GM12875 (cell line): ENCODE measurements around the gene B3GAT3.
"Not testable (repeated sequence)": the region's sequence is repeated elsewhere in the genome, so short reads cannot be mapped to it uniquely, and the experiment has no call there.

ENCODE experiments used
- H3K4me3 ChIP-seq: one replicate; pipeline ENCODE4 v1.5.1; 2011; ENCODE audit warnings: low read depth, low read length, control low read depth
- CTCF ChIP-seq: IDR thresholded peaks from 2 replicates; pipeline ENCODE4 v1.5.1; 2011; ENCODE audit warnings: low read depth, mild to moderate bottlenecking, control low read depth, inconsistent platforms, low read length, moderate library complexity, borderline replicate concordance; ENCODE audit not compliant: insufficient read depth

B3GAT3 gene

GRCh38 chr11:62595124-62595523 lies 26.7 kb downstream of the B3GAT3 start:
- TF ChIP-seq CTCF: no peak
- H3K4me3 ChIP-seq: no peak overlapping the region

GRCh38 chr11:62593434-62594044 lies 28.2 kb downstream of the B3GAT3 start:
- peak; percentile 82 for TF ChIP-seq CTCF
- no peak overlapping the region for H3K4me3 ChIP-seq

- TF ChIP-seq CTCF: no peak
- H3K4me3 ChIP-seq: no peak overlapping the region
These were observed 28.8 kb downstream of the B3GAT3 start for GRCh38 chr11:62592989-62593421.

GRCh38 chr11:62592146-62592815 lies 29.5 kb downstream of the B3GAT3 start:
- TF ChIP-seq CTCF: 0 out of 2 replicates have a peak, but pooled peaks have one; percentile 10
- H3K4me3 ChIP-seq: peak overlapping the region; percentile 64

GRCh38 chr11:62591448-62592145 lies 30.2 kb downstream of the B3GAT3 start, which contains the start of gene TUT1:
Gene TUT1, minus strand, starts transcription at chr11:62591523. Its CDS starts 38 bp downstream, at chr11:62591485.
- H3K4me3 ChIP-seq: peak within 1 kb of the TSS; percentile 64

GRCh38 chr11:62588966-62589637 lies 32.7 kb downstream of the B3GAT3 start:
- no peak for TF ChIP-seq CTCF
- H3K4me3 ChIP-seq: no peak overlapping the region

More at GRCh38 chr11:62591448-62592145, 30.2 kb downstream of the B3GAT3 start, which contains the start of gene TUT1:
- TF ChIP-seq CTCF: no peak

GRCh38 chr11:62585356-62585755 lies 36.4 kb downstream of the B3GAT3 start:
- not testable (repeated sequence) for H3K4me3 ChIP-seq

GRCh38 chr11:62581735-62582134 lies 40.1 kb downstream of the B3GAT3 start:
- not testable (repeated sequence) for H3K4me3 ChIP-seq
